NCI-H748 (cell line): Measurements from ENCODE around the gene ATP13A3.
A peak's percentile ranks its signal among the peaks of the same experiment; 100 is the strongest.

ENCODE experiments used
- DNase-seq: peaks from one replicate; lab custom pipeline; 2025; ENCODE audit not compliant: unreplicated experiment; lab: John Stamatoyannopoulos, UW

The ATP13A3 gene

DNA sequence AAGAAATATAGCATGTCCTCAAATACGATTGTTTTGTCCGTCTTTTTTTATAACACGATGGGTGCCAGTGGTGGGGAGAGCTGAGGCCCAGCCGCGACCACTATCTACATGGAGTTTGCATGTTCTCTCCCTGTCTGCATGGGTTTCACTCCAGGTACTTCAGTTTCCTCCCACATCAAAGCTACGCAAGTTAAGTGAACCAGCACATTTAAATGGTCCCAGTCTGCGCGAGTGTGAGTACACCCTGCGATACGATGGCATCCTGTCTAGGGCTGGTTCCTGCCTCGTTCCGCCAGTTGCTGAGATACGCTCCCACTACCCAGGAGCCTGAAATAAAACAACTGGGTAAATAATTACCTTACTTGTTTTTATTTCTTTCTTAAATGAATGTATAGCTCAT lies 40.6 kb downstream of the ATP13A3 start:
- peak; percentile 21 for DNase-seq

DNA sequence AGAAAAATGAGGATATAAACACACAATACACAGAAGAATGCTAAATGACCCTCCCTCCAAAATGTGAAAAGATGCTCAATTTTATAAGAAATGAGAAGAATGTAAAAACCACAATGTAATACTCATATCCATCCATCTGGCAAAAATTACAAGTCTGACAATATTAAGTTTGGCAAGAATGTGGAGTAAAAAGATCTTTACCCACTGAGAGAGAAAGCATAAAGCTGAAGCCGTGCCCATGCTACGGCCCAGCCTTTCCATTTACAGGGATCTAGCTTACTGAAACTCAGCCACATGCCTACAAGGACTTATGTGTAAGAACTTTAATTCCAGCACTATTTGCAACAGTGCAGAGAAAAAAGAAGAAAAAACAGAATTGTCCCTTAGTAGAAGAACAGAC lies 42.9 kb downstream of the ATP13A3 start:
- DNase-seq, result no peak

DNA sequence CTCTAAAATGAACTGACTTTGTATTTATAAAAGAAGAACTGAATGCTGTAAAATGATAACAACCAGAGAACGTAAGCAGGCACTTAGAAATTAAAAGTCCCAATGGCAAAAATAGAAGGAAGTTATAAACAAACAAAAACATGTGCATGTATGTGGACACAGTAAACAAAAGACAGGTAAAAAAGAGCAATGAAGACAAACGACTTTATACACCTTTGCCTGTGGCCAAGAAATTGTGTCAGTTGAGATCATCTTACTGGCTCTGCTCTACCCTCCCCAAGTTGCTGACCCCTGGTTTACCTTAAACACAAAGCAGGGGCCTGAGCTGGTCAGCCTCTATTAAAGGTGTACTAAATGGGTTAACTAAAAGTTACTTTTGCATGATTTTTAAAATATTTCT lies 46.0 kb downstream of the ATP13A3 start:
- DNase-seq, result no peak

DNA sequence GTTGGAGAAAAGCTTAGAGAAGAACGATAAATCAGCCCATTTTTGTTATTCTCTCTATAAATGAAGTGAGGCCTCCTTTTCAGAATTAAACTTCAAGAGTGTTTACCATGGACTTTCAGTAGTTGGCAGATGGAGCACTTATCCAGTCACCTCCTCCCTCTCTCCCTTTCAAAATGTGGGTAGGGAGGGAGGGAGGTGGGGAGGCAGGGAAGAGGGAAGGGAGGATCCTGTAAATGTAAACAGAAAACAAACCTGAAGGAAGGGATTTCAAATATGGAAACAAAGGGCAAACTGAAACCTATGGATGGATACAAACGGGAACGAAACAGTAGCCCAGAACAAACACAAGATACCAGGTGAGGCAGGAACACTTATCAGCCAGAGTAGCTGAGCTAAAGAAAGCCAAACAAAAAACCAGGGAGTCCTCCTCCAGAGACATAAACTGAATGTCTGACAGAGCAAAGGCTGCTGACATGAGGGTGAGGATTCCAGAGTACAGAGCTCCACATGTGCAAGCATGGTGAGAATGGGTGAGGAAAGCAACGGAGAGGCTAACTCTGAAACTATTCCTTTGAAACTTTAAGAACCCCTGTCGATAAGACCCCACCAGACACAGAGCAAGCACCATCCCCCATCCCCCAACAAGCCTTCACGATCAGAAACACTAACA lies 46.8 kb downstream of the ATP13A3 start:
- peak; percentile 93 for DNase-seq

DNA sequence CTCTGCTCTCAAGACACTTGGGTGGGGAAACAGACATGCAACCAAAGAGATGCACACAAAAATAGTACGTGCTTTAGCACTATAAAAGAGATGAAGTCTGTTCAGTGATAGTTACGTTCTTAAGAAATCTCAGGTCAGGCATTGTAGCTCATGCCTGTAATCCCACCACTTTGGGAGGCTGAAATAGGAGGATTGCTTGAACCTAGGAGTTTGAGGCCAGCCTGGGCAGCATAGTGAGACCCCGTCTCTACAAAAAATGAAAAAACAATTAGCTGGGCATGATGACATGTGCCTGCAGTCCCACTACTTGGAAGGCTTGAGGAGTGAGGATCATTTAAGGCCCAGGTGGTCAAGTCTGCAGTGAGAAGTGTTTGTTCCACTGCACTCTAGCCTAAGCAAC lies 52.3 kb downstream of the ATP13A3 start:
- no peak for DNase-seq

DNA sequence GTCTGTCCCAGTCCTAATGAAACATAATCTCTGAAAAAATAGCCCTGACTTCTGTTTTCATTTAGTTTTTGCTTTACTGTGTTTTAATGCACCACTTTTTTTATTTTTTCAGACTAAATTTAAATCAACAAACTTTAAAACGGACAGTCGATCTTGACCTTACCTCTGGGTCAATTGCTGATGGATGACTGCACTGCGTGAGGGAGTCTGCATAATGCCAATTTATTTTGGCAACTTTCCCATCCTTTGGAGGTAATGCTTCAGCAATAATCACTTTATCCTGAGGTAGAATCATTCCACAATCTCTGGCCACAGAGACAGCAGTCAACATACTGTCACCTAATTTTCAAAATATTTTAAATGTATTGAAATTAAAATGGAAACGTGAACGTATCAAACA lies 55.2 kb downstream of the ATP13A3 start:
- peak; percentile 19 for DNase-seq

DNA sequence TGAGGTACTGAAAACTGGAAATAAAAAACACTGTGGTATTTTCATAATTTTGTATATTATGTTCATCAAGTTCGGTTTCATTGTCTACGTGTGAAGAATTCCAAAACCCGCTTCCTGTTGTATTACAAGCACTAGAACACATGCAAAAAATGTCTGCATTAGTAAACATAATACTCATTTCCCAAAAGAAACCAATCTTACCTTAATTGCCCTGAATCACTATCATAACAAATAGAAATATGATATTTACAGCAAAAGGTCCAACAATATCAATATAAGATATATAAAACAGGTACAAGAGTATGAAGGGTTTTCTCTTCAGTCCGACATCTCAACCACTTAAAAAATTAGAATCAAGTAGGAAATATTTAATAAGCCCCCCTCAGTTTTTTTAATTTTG lies 61.4 kb downstream of the ATP13A3 start:
- DNase-seq, result no peak

DNA sequence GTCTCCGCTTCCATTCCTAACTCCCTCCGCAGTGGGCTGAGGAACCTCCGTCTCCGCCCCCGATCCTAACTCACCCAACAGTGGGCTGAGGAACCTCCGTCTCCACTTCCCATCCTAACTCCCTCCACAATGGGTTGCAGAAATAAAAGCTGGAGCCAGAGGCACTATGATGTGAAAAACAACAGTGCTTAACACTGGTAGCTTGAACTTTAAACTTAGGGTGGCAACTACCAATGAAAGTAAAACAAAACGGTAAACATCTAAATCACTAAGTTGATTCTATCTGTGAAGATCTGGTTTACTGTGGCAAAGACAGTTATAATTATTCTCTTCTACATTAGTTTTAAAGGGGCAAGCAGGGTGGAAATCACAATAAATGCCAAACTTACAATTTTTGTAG lies 61.8 kb downstream of the ATP13A3 start:
- DNase-seq, result no peak

DNA sequence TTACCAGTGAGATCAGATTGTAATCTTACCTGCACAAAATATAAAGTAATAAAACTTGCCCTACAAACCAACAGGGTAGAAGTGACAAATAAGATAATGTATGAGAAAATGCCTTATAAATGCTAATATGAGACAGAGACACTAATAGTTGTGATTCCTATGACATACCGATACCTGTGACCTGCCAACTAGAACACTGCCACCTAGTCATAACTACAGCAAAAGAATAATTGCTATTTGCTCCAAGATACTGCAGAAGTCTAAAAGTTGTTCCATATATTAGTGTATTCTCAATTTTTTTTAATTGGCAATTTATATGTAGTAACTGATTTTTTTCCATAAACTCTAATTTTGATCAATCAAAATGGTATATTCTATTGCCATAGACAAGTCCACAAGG lies 62.4 kb downstream of the ATP13A3 start:
- DNase-seq, result no peak

DNA sequence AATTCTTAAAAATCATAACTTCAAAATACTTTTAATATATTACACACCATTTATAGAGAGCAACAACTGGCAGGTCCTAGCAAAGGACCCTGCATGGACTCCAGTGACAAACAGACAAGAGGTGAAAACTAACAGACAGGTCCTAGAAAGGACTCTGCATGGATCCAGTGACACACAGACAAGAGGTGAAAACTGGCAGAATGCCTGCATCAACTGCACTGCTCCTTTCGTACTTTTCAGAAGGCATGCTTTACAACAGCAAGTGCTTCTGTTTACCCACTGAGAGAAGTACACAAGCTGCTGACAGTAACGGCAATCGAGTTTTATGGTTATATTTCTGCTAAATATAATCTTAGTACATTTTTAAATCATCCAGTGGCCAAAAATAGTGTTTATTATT lies 63.5 kb downstream of the ATP13A3 start:
- DNase-seq, result no peak

DNA sequence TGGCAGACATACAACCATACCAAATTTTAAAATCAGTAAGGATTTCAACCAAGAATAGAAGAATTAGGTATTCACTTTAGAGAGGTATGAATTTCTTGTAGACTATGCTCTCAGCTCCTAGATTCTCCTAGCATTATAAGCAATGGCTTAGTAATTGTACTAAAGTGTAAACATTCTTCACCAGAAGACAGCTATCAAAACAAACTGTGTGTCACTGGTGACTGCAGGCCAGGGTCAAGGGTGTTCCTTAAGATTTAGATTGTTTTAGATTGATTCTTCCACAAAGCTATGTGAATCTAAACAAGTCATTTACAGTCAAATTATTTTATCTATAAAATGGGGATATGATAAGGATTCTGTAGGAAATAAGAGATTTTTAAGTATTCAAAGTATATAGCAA lies 64.6 kb downstream of the ATP13A3 start:
- DNase-seq, result no peak

DNA sequence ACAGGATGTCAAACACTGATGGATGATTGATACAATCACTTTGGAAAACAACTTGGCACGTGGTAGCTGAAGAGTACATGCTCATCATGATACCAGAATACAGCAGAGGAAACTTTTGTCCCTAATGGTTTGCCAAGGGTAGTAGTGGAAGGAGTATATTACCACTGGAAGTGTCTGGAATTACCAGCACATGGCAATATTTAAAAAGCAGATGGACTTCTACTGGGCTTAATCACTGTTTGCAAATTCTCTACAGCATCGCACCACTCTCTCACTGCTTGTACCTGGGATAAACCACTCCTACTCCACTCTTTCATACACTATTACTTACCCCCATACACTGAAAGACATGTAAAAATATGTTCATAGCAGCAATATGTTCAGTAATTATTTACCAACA lies 68.1 kb downstream of the ATP13A3 start:
- DNase-seq, result no peak

DNA sequence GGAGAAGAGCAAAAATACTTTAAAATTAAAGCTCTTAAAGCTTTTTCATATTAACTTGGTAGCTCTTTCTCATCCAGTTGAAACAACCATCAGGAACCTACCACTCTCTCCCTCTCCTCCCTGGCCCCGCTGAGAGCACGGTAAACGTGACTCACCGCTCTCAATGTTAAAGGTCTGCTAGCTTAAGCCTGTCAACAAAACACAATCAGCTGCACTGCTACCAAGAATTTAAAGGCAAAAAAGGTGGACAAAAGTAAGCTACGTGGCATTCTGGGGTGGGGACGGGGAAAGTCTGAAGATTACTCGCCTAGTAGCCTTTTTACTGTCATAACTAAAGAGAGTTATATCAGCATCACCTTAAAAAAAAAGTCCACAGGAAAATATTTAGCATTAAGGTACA lies 79.4 kb downstream of the ATP13A3 start:
- no peak for DNase-seq

DNA sequence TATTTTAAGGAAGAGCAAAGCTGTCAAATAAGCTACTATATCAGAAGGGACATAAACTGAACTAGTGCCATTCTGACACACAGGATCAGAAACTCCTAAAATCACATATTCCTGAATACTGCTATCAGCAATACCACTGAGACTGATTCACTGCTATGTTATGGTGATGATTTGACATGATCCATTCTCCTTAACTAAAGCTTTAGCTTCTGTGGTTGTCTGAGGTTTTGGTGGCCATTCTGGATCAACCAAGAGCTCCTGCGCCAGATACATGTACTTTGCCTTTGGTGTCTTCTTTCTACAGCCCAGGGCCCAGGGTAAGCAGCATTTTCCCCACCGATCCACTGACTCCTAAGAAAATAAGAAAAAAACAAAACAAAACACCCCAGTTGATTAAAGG lies 81.0 kb downstream of the ATP13A3 start:
- DNase-seq, result no peak

DNA sequence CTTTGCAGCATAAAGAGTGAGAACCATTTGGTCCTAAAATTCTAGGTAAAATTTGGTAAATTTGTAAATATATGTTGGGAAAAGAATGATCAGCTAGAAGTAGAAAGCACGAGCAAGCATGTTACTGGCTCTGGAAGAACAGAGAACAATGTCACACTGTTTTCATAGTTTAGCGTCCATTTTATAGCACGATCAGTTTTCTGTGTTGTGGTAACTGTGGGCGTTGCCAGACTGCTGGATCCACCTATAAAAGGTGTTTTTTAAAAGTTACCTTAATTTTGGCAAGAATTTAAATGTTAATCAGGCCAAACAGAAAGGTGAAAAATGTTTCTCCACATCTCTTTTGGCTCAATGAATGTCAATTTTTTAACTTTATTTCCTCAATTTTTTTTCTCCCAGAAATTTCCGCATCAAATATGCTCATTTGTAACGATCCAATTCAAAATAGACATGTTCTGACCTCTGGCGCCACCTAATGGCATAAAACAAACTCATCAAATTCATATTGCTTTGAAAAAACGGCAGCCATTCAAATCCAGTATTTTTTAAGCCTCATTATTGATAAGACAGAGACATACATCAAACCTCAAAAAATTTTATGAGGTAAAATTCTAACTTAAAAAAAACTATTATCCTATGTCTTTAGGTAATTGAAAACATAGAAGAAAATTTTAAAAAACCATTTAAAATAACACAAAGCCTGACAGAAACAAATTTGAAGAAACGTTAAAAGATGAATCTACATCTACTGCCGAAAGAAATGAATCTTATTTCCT lies 82.2 kb downstream of the ATP13A3 start:
- DNase-seq, result peak; percentile 40

DNA sequence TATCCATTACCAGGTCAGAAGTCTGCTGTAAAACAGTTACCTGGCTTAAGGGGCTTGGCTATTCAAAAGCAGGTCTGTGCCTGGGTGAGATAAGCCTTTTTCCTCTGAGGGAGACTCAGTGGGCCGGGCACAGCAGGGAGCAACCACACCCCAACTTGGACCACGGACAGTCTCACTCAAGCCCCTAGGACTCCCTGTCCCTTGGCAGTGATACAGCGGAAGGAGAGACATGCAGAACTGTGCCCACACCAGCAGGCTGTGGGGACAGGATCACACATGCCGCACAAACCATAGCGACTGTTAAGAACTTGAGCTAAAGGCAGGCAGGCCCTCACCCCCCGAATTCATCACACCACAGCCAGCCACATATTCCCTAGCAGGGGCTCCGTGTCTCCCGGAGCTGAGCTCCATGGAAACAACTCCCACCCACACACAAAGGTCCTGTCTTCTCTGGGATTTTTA lies 84.9 kb downstream of the ATP13A3 start:
- DNase-seq, result no peak

DNA sequence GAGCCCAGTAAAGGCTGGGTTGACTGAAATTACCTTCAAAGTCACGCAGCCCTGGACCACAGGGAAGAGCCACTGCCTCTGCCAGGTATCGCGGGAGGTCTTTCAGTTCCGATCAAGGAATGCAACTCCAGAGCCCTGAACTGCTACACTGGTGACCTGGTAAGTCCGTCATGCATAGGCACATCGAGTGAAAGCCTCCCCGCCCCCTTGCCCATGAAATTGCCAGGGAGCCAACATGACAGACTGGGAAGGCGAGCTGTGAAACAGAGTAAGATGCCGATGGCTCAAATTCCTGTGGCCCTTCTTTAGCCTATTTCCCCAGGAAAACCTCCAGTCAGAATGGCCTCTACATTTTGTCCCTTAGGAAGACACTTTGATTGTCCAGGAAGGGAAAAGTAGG lies 85.5 kb downstream of the ATP13A3 start:
- no peak for DNase-seq

DNA sequence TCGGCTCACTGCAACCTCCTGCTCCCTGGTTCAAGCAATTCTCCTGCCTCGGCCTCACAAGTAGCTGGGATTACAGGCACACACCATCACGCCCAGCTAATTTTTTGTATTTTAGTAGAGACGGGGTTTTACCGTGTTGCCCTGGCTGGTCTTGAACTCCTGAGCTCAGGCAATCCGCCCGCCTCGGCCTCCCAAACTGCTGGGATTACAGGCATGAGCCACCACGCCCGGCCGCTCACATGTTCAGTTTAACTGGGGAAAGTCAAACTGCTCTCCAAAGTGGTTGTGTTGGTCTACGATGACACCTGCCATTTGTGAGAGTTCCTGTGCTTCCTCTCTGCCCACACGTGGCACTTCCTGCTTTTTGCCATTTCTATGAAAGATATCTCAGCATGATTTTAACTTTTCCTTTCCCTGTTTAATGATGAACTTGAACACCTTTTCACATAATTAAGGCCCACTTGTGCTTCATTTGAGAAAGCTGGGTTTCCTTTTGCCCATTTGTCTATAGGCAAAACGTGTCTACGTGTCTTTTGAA lies 86.9 kb downstream of the ATP13A3 start:
- no peak for DNase-seq

DNA sequence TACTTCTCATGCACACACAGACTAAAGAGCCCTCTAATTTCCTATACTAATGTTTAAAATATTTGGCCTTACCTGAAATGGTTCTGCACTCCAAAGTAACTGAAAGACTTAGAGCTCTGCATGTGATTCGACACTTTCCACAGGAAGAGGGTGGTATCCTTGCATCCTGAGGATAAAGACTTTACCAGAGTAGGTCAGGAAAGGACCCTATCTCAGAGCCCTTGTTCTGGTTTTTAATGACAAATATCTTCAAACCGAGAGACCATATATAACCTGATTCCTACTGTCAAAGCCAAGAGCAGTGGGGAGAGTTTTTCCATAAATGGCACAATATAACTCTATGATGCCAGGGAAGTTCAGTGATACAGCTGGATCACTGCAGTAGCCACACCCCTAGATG lies 87.6 kb downstream of the ATP13A3 start, which contains the start of gene GP5:
TSS of gene GP5 (minus strand) at position 101 of the 400 bp plus-strand sequence. CDS start 984 bp downstream, outside the sequence.
- DNase-seq, result no peak

DNA sequence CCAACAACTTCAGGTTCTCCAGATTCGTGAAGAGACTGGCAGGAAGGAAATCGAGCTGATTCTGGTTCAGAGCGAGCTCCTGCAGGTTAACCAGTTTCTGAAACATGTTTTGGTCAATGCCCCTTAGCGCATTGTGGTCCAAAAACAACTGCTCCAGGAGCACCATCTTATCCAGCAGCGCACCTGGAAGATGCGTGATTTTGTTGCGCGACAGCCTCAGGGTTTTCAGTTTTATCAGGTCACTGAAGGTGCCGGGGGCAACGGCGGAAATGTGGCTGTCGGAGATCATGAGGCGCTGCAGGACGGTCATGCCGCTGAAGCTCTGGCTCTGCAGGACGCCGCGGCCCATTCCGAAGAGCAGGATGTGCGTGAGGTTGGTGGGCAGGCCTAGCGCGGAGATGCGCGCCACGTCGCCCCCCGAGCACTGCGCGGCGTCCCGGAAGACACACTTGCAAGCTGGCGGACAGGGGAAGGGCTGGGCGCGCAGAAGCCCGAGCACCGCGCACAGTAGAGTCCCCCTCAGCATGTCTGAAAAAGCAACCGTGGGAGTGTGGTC lies 89.0 kb downstream of the ATP13A3 start:
- no peak for DNase-seq

DNA sequence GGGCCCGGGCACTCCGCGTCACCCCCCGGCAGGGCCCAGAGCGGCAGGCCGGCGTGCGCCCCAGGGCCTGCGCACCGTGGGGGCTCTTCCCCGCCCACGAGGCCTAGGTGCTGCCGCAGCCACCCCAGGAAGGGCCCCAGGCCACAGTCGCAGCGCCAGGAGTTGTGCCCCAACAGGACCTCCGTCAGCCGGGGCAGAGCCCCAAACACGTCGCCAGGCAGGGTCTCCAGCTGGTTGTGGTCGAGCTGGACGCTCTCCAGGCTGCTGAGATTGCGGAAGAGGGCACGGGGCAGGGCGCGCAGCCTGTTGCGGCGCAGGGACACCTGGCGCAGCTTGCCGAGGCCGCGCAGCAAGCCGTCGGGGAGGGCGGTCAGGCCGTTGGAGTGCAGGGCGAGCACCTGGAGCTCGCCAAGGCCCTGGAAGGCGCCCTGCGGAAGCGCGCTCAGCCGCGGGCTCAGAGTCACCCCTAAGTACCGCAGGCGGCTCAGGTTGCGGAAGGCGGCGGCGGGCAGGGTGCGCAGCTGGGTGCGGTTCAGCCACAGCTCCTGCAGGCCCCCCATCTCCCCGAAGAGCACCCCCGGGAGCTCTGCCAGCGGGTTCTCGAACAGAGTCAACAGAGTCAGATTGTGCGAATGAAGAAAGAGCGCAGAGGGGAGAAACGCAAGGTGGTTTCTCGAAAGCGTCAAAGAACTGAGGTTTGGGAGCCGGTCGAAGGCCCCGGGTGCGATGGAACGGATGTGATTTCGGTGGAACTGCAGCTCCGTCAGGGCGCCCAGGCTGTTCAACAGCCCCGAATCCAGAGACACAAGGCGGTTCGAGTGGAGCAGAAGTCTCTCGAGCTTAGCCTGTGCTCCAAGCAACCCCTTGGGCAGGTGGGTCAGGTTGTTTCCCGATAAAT lies 89.7 kb downstream of the ATP13A3 start:
- no peak for DNase-seq
